Activated CD4-positive, alpha-beta T cell treated with anti-CD3 and anti-CD28 coated beads for 36 hours (primary cell): Measurements from ENCODE around the gene MCC. TPM values are rescaled to one million over a fixed set of nuclear protein-coding genes. Genes with fewer than 3 reads are reported as not detected.

Experiments
- ATAC-seq: fragments of 200-7000 bp; cut with Tn5 transposase; one replicate; pipeline ENCODE4 v1.10.0; 2021; ENCODE audit warnings: mild to moderate bottlenecking, moderate library complexity
- CTCF ChIA-PET: fragments of 350-600 bp; sonication (Branson Sonifier 250); formaldehyde crosslinking; loops from one replicate; lab custom pipeline; 2021; ENCODE audit warnings: antibody characterized with exemption; lab: Charles Lee
- POLR2A ChIA-PET: fragments of 350-600 bp; sonication (Branson Sonifier 250); formaldehyde crosslinking; loops from one replicate; lab custom pipeline; 2021; ENCODE audit warnings: antibody characterized with exemption, inconsistent platforms; lab: Charles Lee
- DNase-seq: peaks from one replicate; pipeline ENCODE4 v3.0.0-alpha.2; 2020
- H3K27ac Mint-ChIP-seq: one replicate; pipeline ENCODE4 v1.8.0; 2021; ENCODE audit warnings: mixed read lengths
- H3K27me3 Mint-ChIP-seq: one replicate; pipeline ENCODE4 v1.8.0; 2021; ENCODE audit warnings: mixed read lengths
- H3K36me3 Mint-ChIP-seq: one replicate; pipeline ENCODE4 v1.8.0; 2021; ENCODE audit warnings: low read depth, mixed read lengths
- H3K4me1 Mint-ChIP-seq: one replicate; pipeline ENCODE4 v1.8.0; 2021; ENCODE audit warnings: mixed read lengths
- H3K4me3 Mint-ChIP-seq: one replicate; pipeline ENCODE4 v1.8.0; 2021; ENCODE audit warnings: mild to moderate bottlenecking, moderate library complexity, mixed read lengths
- H3K9me3 Mint-ChIP-seq: one replicate; pipeline ENCODE4 v1.8.0; 2021; ENCODE audit warnings: low read depth, mixed read lengths
- intact Hi-C, 2 experiments: fragments of 100-400 bp; cut with DNase I in 1 of 2; cut with micrococcal nuclease in 1 of 2; formaldehyde crosslinking; loops; one replicate each; pipeline versions ENCODE4 v1.14.2 to v1.15.1; 2022 to 2024; cut with DNase I, micrococcal nuclease
- total RNA-seq, 2 experiments: library from RNA; stranded (reverse); gene quantifications; one replicate each; pipeline ENCODE4 v1.2.3, GENCODE V29; 2021

The MCC gene
- total RNA-seq, 2 experiments from 2014 or later: 1.9 to 2.4 TPM

DNA sequence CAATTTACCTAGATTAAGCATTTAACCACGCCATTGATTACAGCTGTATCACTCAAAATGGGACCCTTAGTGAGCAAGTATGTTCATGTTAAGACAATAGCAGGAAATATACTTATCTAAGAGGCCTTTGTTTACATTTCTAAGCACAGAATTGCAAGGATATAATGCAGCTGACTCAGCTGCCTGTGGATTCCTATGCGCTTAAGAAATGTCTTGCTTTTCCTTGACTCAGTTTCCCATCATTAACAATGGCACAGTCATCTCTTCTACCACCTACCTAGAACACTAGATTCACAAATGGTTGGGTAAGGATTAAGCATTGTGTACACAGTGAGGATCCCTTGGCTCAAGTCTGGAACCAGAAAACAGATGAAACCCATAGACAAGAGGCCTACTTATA lies 217.2 kb downstream of the MCC start:
- intact Hi-C loops: no loop called here
- ATAC-seq (no peak), DNase-seq (no peak)
- no peak overlapping the region for H3K4me3 Mint-ChIP-seq
- ChIA-PET CTCF (interaction anchor here (1.0 kb wide), 1 partner anchor 12 kb away, joined by 3 read pairs; no protein-coding TSS in a partner anchor), POLR2A (no interaction called here)
- peaks cover 11% of the 10 kb centered on the region for H3K4me1 Mint-ChIP-seq
- H3K27ac Mint-ChIP-seq: no peak overlapping the region
- no peaks in the 10 kb centered on the region for H3K9me3 Mint-ChIP-seq
- H3K36me3 Mint-ChIP-seq: no peaks in the 10 kb centered on the region
- no peaks in the 10 kb centered on the region for H3K27me3 Mint-ChIP-seq

DNA sequence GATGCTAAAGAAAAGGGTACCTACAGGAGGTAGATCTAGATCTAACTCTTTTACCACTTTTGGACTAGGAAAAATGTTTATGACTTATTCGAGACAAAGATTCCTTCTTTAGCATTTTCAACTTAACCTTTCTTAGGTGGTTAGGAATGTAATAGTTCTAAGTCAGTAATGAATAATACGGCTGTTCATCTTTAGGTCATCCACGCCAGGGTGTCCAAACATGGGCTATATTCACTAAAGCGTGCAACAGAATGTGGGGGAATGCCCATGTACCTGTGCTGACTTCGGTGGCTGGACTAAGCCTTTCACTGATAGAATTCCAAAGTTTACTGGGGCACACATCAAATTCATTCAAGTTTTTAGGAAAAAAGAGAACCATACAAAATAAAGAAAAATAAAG lies 218.2 kb downstream of the MCC start:
- Mint-ChIP-seq H3K9me3 (no peaks in the 10 kb centered on the region), H3K4me1 (peaks cover 11% of the 10 kb centered on the region), H3K27ac (no peak overlapping the region), H3K36me3 (no peaks in the 10 kb centered on the region), H3K4me3 (no peak overlapping the region), H3K27me3 (no peaks in the 10 kb centered on the region)
- DNase-seq: no peak
- intact Hi-C loops: no loop called here
- ATAC-seq: no peak
- POLR2A ChIA-PET: no interaction called here
- CTCF ChIA-PET: interaction anchor here (1.0 kb wide), 1 partner anchor 11 kb away, joined by 3 read pairs; no protein-coding TSS in a partner anchor

DNA sequence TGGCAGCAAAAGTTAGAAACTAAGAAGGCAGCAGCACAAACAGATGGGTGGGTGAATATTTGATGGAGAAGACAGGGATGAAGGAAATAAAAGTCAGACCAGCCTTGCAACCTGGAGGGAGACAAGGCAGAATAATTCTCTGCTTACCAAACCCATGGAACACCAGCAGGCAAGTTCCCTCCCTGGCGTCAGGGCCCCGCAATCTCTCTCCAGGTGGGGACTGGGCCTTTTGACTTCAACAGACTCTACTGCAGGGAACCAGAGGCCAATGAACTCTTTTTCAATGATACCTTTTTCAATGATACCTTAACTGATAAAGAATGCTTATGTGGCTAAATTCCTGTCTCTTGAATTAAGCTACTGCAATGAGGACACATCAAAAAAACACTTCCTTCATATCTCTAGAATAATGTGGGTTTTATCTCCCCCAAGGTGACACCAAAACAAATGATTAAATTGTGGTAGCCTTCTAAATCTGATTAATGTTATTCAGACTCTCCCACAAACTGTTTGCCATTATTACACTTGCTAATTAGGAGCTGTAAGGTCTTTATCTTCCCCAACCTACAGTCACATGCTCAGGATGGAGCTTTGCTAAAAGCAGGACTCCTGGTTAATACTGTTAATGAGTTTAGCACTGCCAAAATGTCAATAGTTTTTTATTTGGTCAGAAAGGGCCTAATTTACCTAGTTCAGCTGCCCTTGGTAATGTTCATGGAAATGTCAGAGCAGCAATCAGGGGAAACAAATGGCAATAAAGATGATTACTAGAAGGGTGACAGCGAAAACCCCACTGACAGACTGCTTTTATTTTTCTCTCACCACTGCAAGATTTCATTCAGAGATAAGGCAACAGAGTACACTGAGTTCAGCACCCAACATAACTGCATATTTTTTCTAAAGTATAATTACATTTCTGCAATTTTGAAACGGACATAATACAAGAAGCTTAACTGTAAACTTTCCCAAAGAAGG lies 218.9 kb downstream of the MCC start:
- DNase-seq: no peak
- H3K4me3 Mint-ChIP-seq: no peak overlapping the region
- no peaks in the 10 kb centered on the region for H3K27me3 Mint-ChIP-seq
- peaks cover 11% of the 10 kb centered on the region for H3K4me1 Mint-ChIP-seq
- no peaks in the 10 kb centered on the region for H3K36me3 Mint-ChIP-seq
- intact Hi-C loops: no loop called here
- ATAC-seq: no peak
- ChIA-PET CTCF (interaction anchor here (0.7 kb wide), 1 partner anchor 273 kb away, joined by 3 read pairs; no protein-coding TSS in a partner anchor), POLR2A (interaction anchor here (0.7 kb wide), 1 partner anchor 289 kb away, joined by 5 read pairs; no protein-coding TSS in a partner anchor)
- H3K27ac Mint-ChIP-seq: no peak overlapping the region
- H3K9me3 Mint-ChIP-seq: no peaks in the 10 kb centered on the region

DNA sequence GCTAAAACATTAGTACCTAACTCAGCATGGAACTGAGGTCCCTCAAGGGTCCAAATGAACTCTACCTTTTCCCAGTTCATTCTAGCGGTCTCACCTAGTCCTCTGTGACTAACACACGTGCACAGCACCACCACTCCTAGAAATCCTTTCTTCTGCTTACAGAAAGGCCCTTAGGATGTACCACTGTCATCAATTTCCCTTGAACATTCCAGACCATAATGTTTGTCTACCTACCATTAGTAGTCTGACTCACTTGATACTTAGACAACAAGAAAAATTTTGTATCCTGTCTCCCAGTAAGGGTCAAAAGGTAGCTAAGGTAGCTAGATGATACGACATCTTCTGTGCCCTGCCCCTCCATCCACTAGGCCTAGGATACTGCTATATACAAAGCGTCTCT lies 220.0 kb downstream of the MCC start:
- DNase-seq: no peak
- Mint-ChIP-seq H3K9me3 (no peaks in the 10 kb centered on the region), H3K4me3 (no peak overlapping the region), H3K27me3 (no peaks in the 10 kb centered on the region), H3K27ac (no peak overlapping the region), H3K36me3 (no peaks in the 10 kb centered on the region), H3K4me1 (peaks cover 6% of the 10 kb centered on the region)
- ATAC-seq: no peak
- intact Hi-C loops: no loop called here
- CTCF ChIA-PET: no interaction called here
- POLR2A ChIA-PET: no interaction called here

DNA sequence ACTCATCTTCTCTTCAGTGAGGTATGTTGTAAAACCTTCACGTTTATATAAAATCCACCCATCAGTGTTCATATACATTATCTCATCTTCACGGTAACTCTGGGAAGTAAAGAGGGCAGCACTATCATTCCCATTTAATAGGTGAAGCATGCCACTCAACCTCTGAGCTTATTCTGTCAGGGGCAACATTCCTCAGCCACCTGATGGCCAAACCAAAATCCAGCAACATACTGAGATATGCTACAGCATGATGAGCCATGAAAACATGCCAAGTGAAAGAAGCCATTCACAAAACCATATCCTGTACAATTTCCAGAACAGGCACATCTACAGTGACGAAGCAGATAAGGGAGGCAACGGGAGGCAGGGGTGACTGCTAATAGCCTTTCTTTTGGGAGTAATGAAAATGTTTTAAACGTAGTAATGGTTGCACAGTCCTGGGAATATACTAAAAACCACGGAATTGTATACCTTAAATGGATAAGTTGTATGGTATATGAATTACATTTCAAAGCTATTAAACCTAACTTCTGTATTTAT lies 220.8 kb downstream of the MCC start:
- CTCF ChIA-PET: no interaction called here
- intact Hi-C loops: no loop called here
- H3K4me1 Mint-ChIP-seq: peaks cover 6% of the 10 kb centered on the region
- no peaks in the 10 kb centered on the region for H3K27me3 Mint-ChIP-seq
- H3K9me3 Mint-ChIP-seq: no peaks in the 10 kb centered on the region
- no peak overlapping the region for H3K27ac Mint-ChIP-seq
- DNase-seq (no peak), ATAC-seq (no peak)
- no peak overlapping the region for H3K4me3 Mint-ChIP-seq
- POLR2A ChIA-PET: no interaction called here
- H3K36me3 Mint-ChIP-seq: no peaks in the 10 kb centered on the region

DNA sequence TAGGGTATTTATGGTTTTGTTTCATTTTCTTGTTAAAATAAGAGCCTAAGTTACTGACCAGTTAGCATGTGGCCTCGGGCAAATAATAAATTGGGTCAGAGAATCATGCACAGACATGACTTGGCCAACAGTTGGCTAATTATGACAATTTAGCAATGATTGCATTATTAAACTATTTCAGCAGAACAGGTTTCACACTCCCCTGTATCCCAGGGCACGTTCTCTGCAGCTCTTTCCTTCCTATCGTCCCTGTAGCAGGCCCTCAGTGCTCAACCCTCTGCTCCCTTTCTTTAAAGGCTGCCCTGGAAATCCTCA lies 221.4 kb downstream of the MCC start:
- no peaks in the 10 kb centered on the region for H3K9me3 Mint-ChIP-seq
- CTCF ChIA-PET: no interaction called here
- DNase-seq (no peak), ATAC-seq (no peak)
- H3K4me3 Mint-ChIP-seq: no peak overlapping the region
- intact Hi-C loops: no loop called here
- H3K27ac Mint-ChIP-seq: no peak overlapping the region
- POLR2A ChIA-PET: no interaction called here
- no peaks in the 10 kb centered on the region for H3K36me3 Mint-ChIP-seq
- H3K4me1 Mint-ChIP-seq: peaks cover 6% of the 10 kb centered on the region
- H3K27me3 Mint-ChIP-seq: no peaks in the 10 kb centered on the region

DNA sequence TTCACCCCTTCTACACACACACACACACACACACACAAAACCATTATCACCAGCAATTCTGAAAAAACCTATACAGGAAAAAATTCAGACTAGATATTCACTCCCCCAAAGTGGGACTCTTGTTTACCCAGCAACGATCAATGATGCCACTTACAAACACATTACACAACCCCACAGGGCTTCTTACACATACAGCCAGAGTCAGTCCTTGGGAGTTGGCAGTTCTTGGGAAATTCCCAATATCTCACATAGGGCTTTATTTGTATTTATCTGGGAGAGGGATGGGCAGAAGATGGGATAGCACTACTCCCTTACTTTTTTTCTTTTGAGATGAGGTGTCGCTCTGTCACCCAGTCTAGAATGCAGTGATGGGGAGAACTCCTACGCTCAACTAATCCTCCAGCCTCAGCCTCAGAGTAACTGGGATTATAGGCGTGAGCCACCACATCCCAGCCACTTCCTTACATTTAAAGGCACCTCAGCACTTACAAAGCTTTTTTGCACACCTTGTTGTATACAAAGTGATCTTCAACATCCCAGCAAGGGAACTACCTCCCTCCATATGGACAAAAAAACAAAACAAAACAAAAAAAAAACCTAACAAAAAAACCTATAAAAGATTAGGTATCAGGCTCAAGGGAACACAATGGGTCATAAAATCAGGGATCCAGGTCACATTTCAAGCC lies 221.9 kb downstream of the MCC start:
- intact Hi-C loops: no loop called here
- Mint-ChIP-seq H3K36me3 (no peaks in the 10 kb centered on the region), H3K27ac (no peak overlapping the region), H3K4me1 (peaks cover 6% of the 10 kb centered on the region), H3K4me3 (no peak overlapping the region), H3K9me3 (no peaks in the 10 kb centered on the region), H3K27me3 (no peaks in the 10 kb centered on the region)
- CTCF ChIA-PET: no interaction called here
- POLR2A ChIA-PET: no interaction called here
- DNase-seq: no peak
- ATAC-seq: no peak

DNA sequence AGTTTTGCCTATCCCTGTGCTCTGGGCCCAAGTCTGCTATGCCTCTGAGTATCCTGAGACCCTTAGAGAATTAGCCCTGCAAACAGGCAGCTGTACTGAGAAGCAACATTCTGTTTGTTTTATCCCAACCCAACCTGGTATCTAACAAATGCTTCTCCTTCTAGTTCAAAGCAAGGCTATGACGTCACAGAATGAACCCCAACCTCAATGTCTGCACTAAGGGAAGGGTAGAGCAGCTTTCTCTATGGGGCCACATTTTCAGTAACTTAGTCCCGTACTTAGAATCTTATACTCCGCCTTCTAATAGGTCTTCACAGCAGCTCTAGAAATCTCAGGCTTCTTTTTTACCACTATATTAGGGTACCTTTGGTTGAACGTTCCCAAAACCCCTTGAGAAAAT lies 223.1 kb downstream of the MCC start:
- Mint-ChIP-seq H3K27ac (no peak overlapping the region), H3K27me3 (no peaks in the 10 kb centered on the region), H3K4me3 (no peak overlapping the region), H3K4me1 (peaks cover 6% of the 10 kb centered on the region), H3K9me3 (no peaks in the 10 kb centered on the region), H3K36me3 (no peaks in the 10 kb centered on the region)
- DNase-seq: no peak
- POLR2A ChIA-PET: no interaction called here
- CTCF ChIA-PET: no interaction called here
- intact Hi-C loops: no loop called here
- ATAC-seq: no peak

DNA sequence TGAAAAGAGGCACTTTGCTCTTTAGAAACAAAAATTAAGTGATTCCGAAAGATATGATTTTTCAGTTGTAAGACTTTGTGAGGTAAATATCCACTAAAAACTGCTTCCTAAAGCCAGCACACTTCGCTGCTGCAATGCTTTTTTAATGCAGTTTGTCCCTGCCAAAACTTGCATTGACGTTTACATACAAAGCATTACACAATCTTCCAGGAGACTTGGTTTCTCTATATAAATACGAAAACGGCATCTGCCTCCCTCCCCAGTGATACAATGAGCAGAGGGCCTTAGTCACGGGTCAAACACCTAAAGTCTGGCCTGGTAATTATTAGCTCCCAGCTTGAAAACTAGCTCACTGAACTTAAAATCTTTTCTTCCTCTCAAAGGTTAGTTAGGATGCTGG lies 224.2 kb downstream of the MCC start:
- Mint-ChIP-seq H3K36me3 (no peaks in the 10 kb centered on the region), H3K27me3 (no peaks in the 10 kb centered on the region), H3K4me3 (no peak overlapping the region), H3K4me1 (no peaks in the 10 kb centered on the region), H3K9me3 (no peaks in the 10 kb centered on the region), H3K27ac (no peak overlapping the region)
- ChIA-PET POLR2A (no interaction called here), CTCF (interaction anchor here (1.1 kb wide), 1 partner anchor 30 kb away, joined by 4 read pairs; no protein-coding TSS in a partner anchor)
- no peak for DNase-seq
- intact Hi-C loops: no loop called here
- ATAC-seq: no peak

DNA sequence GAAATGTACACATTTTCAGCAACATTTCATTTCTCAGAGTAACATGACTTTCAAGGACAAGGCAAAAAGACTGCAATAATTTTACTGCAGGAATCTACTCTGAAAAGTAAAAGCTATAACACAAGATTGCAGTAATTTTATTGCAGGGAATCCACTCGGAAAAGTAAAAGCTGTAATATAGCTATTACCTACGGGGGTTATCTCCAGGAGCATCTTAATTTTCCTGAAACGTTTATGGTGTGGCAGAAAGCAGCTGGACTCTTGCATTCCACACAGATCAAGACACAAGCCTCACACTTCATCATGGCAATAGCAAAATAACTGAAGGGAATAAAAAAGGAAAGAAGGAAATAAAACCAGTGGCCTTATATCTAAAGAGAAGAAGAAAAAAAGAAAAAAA lies 224.7 kb downstream of the MCC start:
- ChIA-PET POLR2A (no interaction called here), CTCF (interaction anchor here (1.1 kb wide), 1 partner anchor 31 kb away, joined by 4 read pairs; no protein-coding TSS in a partner anchor)

DNA sequence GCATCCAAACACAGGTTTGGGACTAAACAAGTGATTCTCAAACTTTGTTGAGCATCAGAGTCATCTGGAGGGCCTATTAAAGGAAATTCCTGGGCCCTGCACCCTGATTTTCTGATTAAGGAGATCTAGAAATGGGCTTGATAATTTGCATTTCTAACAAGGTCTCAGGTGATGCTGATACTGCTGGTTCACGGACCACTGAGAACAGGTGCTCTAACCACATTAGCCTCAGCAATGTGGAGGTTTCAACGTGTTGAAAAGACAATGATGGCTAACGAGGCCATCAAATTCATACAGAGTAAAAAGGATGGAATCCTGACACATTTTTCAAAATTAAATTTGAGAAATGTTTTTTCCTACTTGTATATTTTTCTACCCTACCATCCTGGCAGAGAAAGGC lies 225.6 kb downstream of the MCC start:
- H3K27ac Mint-ChIP-seq: no peak overlapping the region
- H3K4me1 Mint-ChIP-seq: no peaks in the 10 kb centered on the region
- DNase-seq (no peak), ATAC-seq (no peak)
- no peaks in the 10 kb centered on the region for H3K9me3 Mint-ChIP-seq
- no peak overlapping the region for H3K4me3 Mint-ChIP-seq
- intact Hi-C loops: no loop called here
- H3K36me3 Mint-ChIP-seq: no peaks in the 10 kb centered on the region
- H3K27me3 Mint-ChIP-seq: no peaks in the 10 kb centered on the region
- ChIA-PET CTCF (no interaction called here), POLR2A (no interaction called here)

More for the DNA sequence above, 224.7 kb downstream of the MCC start:
- Mint-ChIP-seq H3K27me3 (no peaks in the 10 kb centered on the region), H3K4me3 (no peak overlapping the region), H3K4me1 (no peaks in the 10 kb centered on the region), H3K36me3 (no peaks in the 10 kb centered on the region), H3K9me3 (no peaks in the 10 kb centered on the region), H3K27ac (no peak overlapping the region)
- ATAC-seq: no peak
- intact Hi-C loops: no loop called here
- no peak for DNase-seq
